Measurements from ENCODE around the gene PDK2. TPM values are rescaled to one million over a fixed set of nuclear protein-coding genes. Genes with fewer than 3 reads are reported as not detected.

Gene PDK2
- total and polyA plus RNA-seq, 5 donors from 2014 or later = 25.2 to 65.2 (median 48.0) TPM

DNA sequence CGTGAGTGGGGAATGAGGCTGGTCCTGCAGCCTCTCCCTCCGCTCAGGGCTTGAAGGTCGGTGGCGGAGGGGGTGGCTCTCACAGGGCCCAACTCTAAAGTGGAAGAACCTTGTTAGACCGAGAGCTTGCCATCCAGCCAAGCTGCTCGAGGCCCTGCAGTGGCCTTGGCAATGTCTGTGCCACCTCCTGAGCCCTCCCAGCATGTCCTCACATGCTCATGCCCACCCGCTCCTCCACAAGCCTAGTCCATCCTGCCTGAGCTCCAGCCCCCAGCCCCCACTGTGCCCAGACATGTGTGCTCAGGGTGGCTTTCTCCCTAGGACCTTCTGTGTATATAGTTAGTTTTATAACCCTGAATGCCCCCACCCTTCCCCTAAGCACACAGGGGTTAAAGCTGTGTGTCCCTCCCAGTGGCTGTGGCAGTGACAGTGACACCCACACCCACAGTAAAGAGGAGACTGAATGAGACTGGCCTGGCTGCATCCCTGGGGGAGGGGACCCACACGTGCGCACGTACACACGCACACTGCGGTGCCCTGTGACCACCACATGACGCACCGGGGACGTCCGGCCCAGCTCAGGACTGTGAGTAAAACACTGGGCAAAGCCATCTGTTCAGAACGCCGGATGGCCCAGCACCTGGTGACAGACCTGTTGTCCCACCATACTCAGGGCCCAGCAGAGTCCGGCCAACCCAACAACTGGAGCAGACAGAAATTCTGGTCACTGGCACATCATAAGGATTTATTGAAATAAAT is 15.6 kb downstream of the PDK2 start:
- Mint-ChIP-seq H3K9me3 (no peaks in the 10 kb centered on the region), H3K27me3 (peaks cover 13% of the 10 kb centered on the region), H3K27ac (peak overlapping the region in 1 of 3 donors; percentile 60), H3K4me3 (no peak overlapping the region), H3K36me3 (peaks cover 17% of the 10 kb centered on the region), H3K4me1 (peaks cover 0 to 4% (median 3%) of the 10 kb centered on the region in 4 donors)
- peaks cover 23% of the 10 kb centered on the region for H3K36me3 ChIP-seq (ENCODE audit: control insufficient read depth, insufficient read depth, low read length)
- DNase-seq (no peak), ATAC-seq (ENCODE audit: low read depth in 2 of 2) (no peak)
- H3K4me1 ChIP-seq (ENCODE audit: control insufficient read depth, insufficient read depth, low read length, poor library complexity, severe bottlenecking) = no peaks in the 10 kb centered on the region
- H3K4me3 ChIP-seq (ENCODE audit: low read depth, low read length) = no peak overlapping the region
- no peaks in the 10 kb centered on the region for H3K9me3 ChIP-seq (ENCODE audit: control insufficient read depth in 2 of 2, low read length in 2 of 2)
- no peaks in the 10 kb centered on the region for H3K27me3 ChIP-seq (ENCODE audit: control insufficient read depth, insufficient read depth, low read length)
- H3K27ac ChIP-seq (ENCODE audit: insufficient read depth, low read length, poor library complexity, severe bottlenecking) = no peak overlapping the region

DNA sequence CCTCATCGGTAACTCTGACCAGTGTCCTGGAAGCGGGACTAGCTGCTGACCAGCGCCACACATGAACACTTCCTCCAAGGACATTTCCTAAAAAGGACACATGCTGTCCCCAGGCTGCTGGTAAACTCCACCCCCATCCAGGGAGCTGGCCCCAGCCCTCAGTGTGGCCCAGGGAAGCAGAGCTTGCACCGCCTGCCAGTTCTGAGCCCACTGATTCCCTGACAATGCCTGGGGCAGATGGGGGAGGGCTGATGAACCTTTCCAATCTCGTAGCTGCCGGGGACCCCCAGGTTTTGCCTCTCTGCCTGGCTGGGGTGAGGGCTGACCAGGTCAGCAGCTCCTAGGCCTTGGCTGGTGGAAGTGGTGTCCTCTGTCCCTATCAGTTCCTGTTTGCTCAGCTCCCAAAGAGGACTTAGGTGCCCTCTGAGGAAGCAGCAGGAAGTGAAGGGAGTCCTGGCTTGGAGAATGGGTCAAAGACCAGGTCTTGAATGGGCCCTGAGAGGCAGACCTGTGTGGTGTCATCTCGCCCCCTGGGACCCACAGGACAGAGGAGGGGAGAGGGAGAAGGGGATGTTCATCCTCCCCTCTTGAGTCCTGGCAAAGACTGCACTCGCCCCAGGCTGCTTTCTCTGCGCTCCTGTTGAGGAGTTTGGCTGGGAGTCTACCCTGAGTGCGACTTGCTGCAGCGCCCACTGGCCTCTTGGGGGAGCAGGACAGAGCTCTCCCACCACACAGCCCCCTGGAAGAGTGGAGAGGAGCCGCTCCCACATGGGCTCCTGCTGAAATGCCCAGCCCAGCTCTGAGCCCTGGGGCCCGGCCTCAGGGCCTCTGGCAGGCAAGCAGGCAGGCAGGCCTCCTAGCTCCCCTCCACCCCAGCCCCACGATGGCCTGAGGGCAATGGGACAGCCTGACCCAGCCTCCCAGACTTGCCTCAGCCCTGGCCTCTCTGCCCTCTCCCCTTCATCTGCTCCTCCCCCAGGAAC is 16.8 kb downstream of the PDK2 start:
- H3K4me3 ChIP-seq (ENCODE audit: low read depth, low read length) = no peak overlapping the region
- no peak for ATAC-seq (ENCODE audit: low read depth in 2 of 2)
- no peaks in the 10 kb centered on the region for H3K9me3 Mint-ChIP-seq
- no peak overlapping the region for H3K27ac Mint-ChIP-seq
- H3K36me3 ChIP-seq (ENCODE audit: control insufficient read depth, insufficient read depth, low read length) = peaks cover 16% of the 10 kb centered on the region
- peaks cover 2% of the 10 kb centered on the region for H3K27me3 ChIP-seq (ENCODE audit: control insufficient read depth, insufficient read depth, low read length)
- no peak overlapping the region for H3K27ac ChIP-seq (ENCODE audit: insufficient read depth, low read length, poor library complexity, severe bottlenecking)
- H3K4me1 ChIP-seq (ENCODE audit: control insufficient read depth, insufficient read depth, low read length, poor library complexity, severe bottlenecking) = no peaks in the 10 kb centered on the region
- H3K36me3 Mint-ChIP-seq = peaks cover 11% of the 10 kb centered on the region
- H3K9me3 ChIP-seq (ENCODE audit: control insufficient read depth in 2 of 2, low read length in 2 of 2) = no peaks in the 10 kb centered on the region
- no peak for DNase-seq
- peaks cover 25% of the 10 kb centered on the region for H3K27me3 Mint-ChIP-seq
- peaks cover 0 to 7% (median 6%) of the 10 kb centered on the region in 4 donors for H3K4me1 Mint-ChIP-seq
- H3K4me3 Mint-ChIP-seq = no peak overlapping the region

GRCh38 chr17:50112694-50113093 is 17.5 kb downstream of the PDK2 start:
- peaks cover 28% of the 10 kb centered on the region for H3K27me3 Mint-ChIP-seq
- ATAC-seq (ENCODE audit: low read depth in 2 of 2) = no peak
- Histone ChIP-seq H3K4me3 (ENCODE audit: low read depth, low read length) (no peak overlapping the region), H3K4me1 (ENCODE audit: control insufficient read depth, insufficient read depth, low read length, poor library complexity, severe bottlenecking) (peaks cover 6% of the 10 kb centered on the region), H3K36me3 (ENCODE audit: control insufficient read depth, insufficient read depth, low read length) (peaks cover 13% of the 10 kb centered on the region), H3K27ac (ENCODE audit: insufficient read depth, low read length, poor library complexity, severe bottlenecking) (no peak overlapping the region), H3K9me3 (ENCODE audit: control insufficient read depth in 2 of 2, low read length in 2 of 2) (no peaks in the 10 kb centered on the region), H3K27me3 (ENCODE audit: control insufficient read depth, insufficient read depth, low read length) (peaks cover 2% of the 10 kb centered on the region)
- H3K27ac Mint-ChIP-seq = no peak overlapping the region
- peaks cover 0 to 9% (median 8%) of the 10 kb centered on the region in 4 donors for H3K4me1 Mint-ChIP-seq
- DNase-seq = no peak
- no peak overlapping the region for H3K4me3 Mint-ChIP-seq
- no peaks in the 10 kb centered on the region for H3K9me3 Mint-ChIP-seq
- H3K36me3 Mint-ChIP-seq = peaks cover 9% of the 10 kb centered on the region

GRCh38 chr17:50113624-50114320 is 18.6 kb downstream of the PDK2 start:
- peaks cover 0 to 2% (median 0%) of the 10 kb centered on the region in 7 donors for H3K9me3 Mint-ChIP-seq
- Histone ChIP-seq H3K36me3 (ENCODE audit: control insufficient read depth, insufficient read depth, low read length) (peaks cover 8% of the 10 kb centered on the region), H3K9me3 (ENCODE audit: control insufficient read depth in 2 of 2, low read length in 2 of 2) (no peaks in the 10 kb centered on the region), H3K4me3 (ENCODE audit: low read depth, low read length) (no peak overlapping the region), H3K27ac (ENCODE audit: insufficient read depth, low read length, poor library complexity, severe bottlenecking) (no peak overlapping the region), H3K27me3 (ENCODE audit: control insufficient read depth, insufficient read depth, low read length) (peaks cover 7% of the 10 kb centered on the region), H3K4me1 (ENCODE audit: control insufficient read depth, insufficient read depth, low read length, poor library complexity, severe bottlenecking) (peaks cover 7% of the 10 kb centered on the region)
- H3K27ac Mint-ChIP-seq = no peak overlapping the region
- peaks cover 39% of the 10 kb centered on the region for H3K27me3 Mint-ChIP-seq
- DNase-seq (no peak), ATAC-seq (ENCODE audit: low read depth in 2 of 2) (no peak)
- H3K4me1 Mint-ChIP-seq = peaks cover 0 to 12% (median 8%) of the 10 kb centered on the region in 4 donors
- peaks cover 7% of the 10 kb centered on the region for H3K36me3 Mint-ChIP-seq
- no peak overlapping the region for H3K4me3 Mint-ChIP-seq

- peaks cover 0 to 12% (median 8%) of the 10 kb centered on the region in 4 donors for H3K4me1 Mint-ChIP-seq
- H3K36me3 Mint-ChIP-seq = peaks cover 1% of the 10 kb centered on the region
- Histone ChIP-seq H3K36me3 (ENCODE audit: control insufficient read depth, insufficient read depth, low read length) (peaks cover 3% of the 10 kb centered on the region), H3K27ac (ENCODE audit: insufficient read depth, low read length, poor library complexity, severe bottlenecking) (no peak overlapping the region), H3K4me1 (ENCODE audit: control insufficient read depth, insufficient read depth, low read length, poor library complexity, severe bottlenecking) (peaks cover 7% of the 10 kb centered on the region), H3K4me3 (ENCODE audit: low read depth, low read length) (no peak overlapping the region), H3K27me3 (ENCODE audit: control insufficient read depth, insufficient read depth, low read length) (peaks cover 13% of the 10 kb centered on the region), H3K9me3 (ENCODE audit: control insufficient read depth in 2 of 2, low read length in 2 of 2) (no peaks in the 10 kb centered on the region)
- H3K4me3 Mint-ChIP-seq = no peak overlapping the region
- peaks cover 44% of the 10 kb centered on the region for H3K27me3 Mint-ChIP-seq
- no peak for ATAC-seq (ENCODE audit: low read depth in 2 of 2)
- H3K9me3 Mint-ChIP-seq = peaks cover 0 to 2% (median 0%) of the 10 kb centered on the region in 7 donors
- H3K27ac Mint-ChIP-seq = no peak overlapping the region
- DNase-seq = no peak
Measured at GRCh38 chr17:50114401-50114800, 19.2 kb downstream of the PDK2 start.

DNA sequence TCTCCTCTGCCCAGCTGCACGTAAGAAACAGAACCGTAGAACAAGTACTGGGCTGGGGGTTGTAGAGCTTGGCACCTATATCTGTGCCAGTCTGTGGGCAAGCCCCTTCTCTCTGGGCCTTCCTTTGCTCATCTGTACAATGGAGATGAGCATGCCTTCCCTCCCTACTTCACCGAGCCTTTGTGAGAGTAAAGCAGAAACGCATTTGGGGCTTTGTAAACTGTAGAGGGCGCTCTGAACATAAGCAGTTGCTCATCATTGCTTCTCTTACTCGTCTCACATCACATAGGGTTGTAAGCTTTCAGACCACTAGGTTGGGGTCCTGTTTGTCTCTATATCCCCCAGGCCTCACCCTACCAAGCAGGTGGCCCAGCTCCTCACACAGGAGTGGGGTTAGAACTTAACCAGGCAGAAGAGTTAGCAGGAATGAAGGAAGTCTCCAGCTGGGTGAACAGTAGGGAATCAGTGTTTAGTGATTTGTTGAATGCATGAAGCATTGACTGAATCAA is 19.8 kb downstream of the PDK2 start:
- H3K36me3 ChIP-seq (ENCODE audit: control insufficient read depth, insufficient read depth, low read length) = no peaks in the 10 kb centered on the region
- H3K4me3 Mint-ChIP-seq = no peak overlapping the region
- peak overlapping the region in 1 of 3 donors; percentile 43 for H3K27ac Mint-ChIP-seq
- H3K9me3 ChIP-seq (ENCODE audit: control insufficient read depth in 2 of 2, low read length in 2 of 2) = no peaks in the 10 kb centered on the region
- H3K4me1 ChIP-seq (ENCODE audit: control insufficient read depth, insufficient read depth, low read length, poor library complexity, severe bottlenecking) = peaks cover 7% of the 10 kb centered on the region
- H3K36me3 Mint-ChIP-seq = no peaks in the 10 kb centered on the region
- peaks cover 0 to 2% (median 0%) of the 10 kb centered on the region in 7 donors for H3K9me3 Mint-ChIP-seq
- H3K27me3 ChIP-seq (ENCODE audit: control insufficient read depth, insufficient read depth, low read length) = peaks cover 16% of the 10 kb centered on the region
- ATAC-seq (ENCODE audit: low read depth in 2 of 2) (peak in 1 of 2 donors; percentile 30), DNase-seq (peak in 2 of 3 donors; percentile 26 to 75)
- H3K27me3 Mint-ChIP-seq = peaks cover 49% of the 10 kb centered on the region
- no peak overlapping the region for H3K27ac ChIP-seq (ENCODE audit: insufficient read depth, low read length, poor library complexity, severe bottlenecking)
- no peak overlapping the region for H3K4me3 ChIP-seq (ENCODE audit: low read depth, low read length)
- peaks cover 0 to 12% (median 8%) of the 10 kb centered on the region in 4 donors for H3K4me1 Mint-ChIP-seq

- no peak overlapping the region for H3K4me3 Mint-ChIP-seq
- H3K27me3 Mint-ChIP-seq = peaks cover 57% of the 10 kb centered on the region
- ATAC-seq (ENCODE audit: low read depth in 2 of 2) (no peak), DNase-seq (no peak)
- peaks cover 0 to 4% (median 0%) of the 10 kb centered on the region in 7 donors for H3K9me3 Mint-ChIP-seq
- H3K4me1 Mint-ChIP-seq = peaks cover 0 to 12% (median 8%) of the 10 kb centered on the region in 4 donors
- peaks cover 20% of the 10 kb centered on the region for H3K27me3 ChIP-seq (ENCODE audit: control insufficient read depth, insufficient read depth, low read length)
- no peak overlapping the region for H3K4me3 ChIP-seq (ENCODE audit: low read depth, low read length)
- H3K27ac Mint-ChIP-seq = no peak overlapping the region
- no peak overlapping the region for H3K27ac ChIP-seq (ENCODE audit: insufficient read depth, low read length, poor library complexity, severe bottlenecking)
- H3K36me3 ChIP-seq (ENCODE audit: control insufficient read depth, insufficient read depth, low read length) = no peaks in the 10 kb centered on the region
- no peaks in the 10 kb centered on the region for H3K36me3 Mint-ChIP-seq
- H3K4me1 ChIP-seq (ENCODE audit: control insufficient read depth, insufficient read depth, low read length, poor library complexity, severe bottlenecking) = peaks cover 7% of the 10 kb centered on the region
- H3K9me3 ChIP-seq (ENCODE audit: control insufficient read depth in 2 of 2, low read length in 2 of 2) = no peaks in the 10 kb centered on the region
Measured at GRCh38 chr17:50115756-50116155, 20.6 kb downstream of the PDK2 start.

Measured in CD4-positive, CD25-positive, alpha-beta regulatory T cell (primary cell).